Measurements from ENCODE around the gene PPP1R13L.

PPP1R13L gene

GRCh38 chr19:45354241-45354842 is 50.5 kb downstream of the PPP1R13L start:
- DNase-seq = no peak
- Histone ChIP-seq H3K9me3 (replicated peaks; ENCODE audit: insufficient read depth, low read length) (no peaks in the 10 kb centered on the region), H3K4me2 (ENCODE audit: low read depth, low read length) (no peak overlapping the region), H3K27me3 (replicated peaks; ENCODE audit: insufficient read depth, low read length) (no peaks in the 10 kb centered on the region), H3F3A (ENCODE audit: insufficient read depth, low read length) (no peaks in the 10 kb centered on the region), H3K4me1 (ENCODE audit: low read length) (no peaks in the 10 kb centered on the region), H3K4me3 (ENCODE audit: low read length) (no peak overlapping the region), H4K20me1 (ENCODE audit: insufficient read depth, low read length) (no peaks in the 10 kb centered on the region), H3K9me2 (replicated peaks; ENCODE audit: insufficient read depth, low read length) (no peaks in the 10 kb centered on the region), H3K36me3 (replicated peaks; ENCODE audit: insufficient read depth, low read length) (no peaks in the 10 kb centered on the region), H3K27ac (ENCODE audit: low read length) (no peak overlapping the region), H2AFZ (ENCODE audit: low read length) (no peak overlapping the region), H3K79me2 (ENCODE audit: low read length) (no peaks in the 10 kb centered on the region), H3K9ac (ENCODE audit: low read length) (no peak overlapping the region)
- TF ChIP-seq EZH2 (optimal IDR thresholded peaks at IDR 0.05; ENCODE audit: low read depth, low read length) (no peak), CTCF (IDR thresholded peaks at IDR 0.05; ENCODE audit: low read length) (no peak), EZH2phosphoT487 (IDR thresholded peaks at IDR 0.05; ENCODE audit: low read length) (no peak)

GRCh38 chr19:45352914-45353796 is 51.7 kb downstream of the PPP1R13L start:
- Histone ChIP-seq H3F3A (ENCODE audit: insufficient read depth, low read length) (no peaks in the 10 kb centered on the region), H4K20me1 (ENCODE audit: insufficient read depth, low read length) (no peaks in the 10 kb centered on the region), H3K9me3 (replicated peaks; ENCODE audit: insufficient read depth, low read length) (no peaks in the 10 kb centered on the region), H3K4me1 (ENCODE audit: low read length) (no peaks in the 10 kb centered on the region), H3K4me3 (ENCODE audit: low read length) (no peak overlapping the region), H3K36me3 (replicated peaks; ENCODE audit: insufficient read depth, low read length) (no peaks in the 10 kb centered on the region), H3K79me2 (ENCODE audit: low read length) (no peaks in the 10 kb centered on the region), H3K27me3 (replicated peaks; ENCODE audit: insufficient read depth, low read length) (no peaks in the 10 kb centered on the region), H3K27ac (ENCODE audit: low read length) (no peak overlapping the region), H3K9me2 (replicated peaks; ENCODE audit: insufficient read depth, low read length) (no peaks in the 10 kb centered on the region), H3K4me2 (ENCODE audit: low read depth, low read length) (no peak overlapping the region), H2AFZ (ENCODE audit: low read length) (no peak overlapping the region), H3K9ac (ENCODE audit: low read length) (no peak overlapping the region)
- DNase-seq = no peak
- TF ChIP-seq EZH2phosphoT487 (IDR thresholded peaks at IDR 0.05; ENCODE audit: low read length) = no peak
- no peak for TF ChIP-seq EZH2 (optimal IDR thresholded peaks at IDR 0.05; ENCODE audit: low read depth, low read length)
- no peak for TF ChIP-seq CTCF (IDR thresholded peaks at IDR 0.05; ENCODE audit: low read length)

GRCh38 chr19:45352471-45352870 is 52.4 kb downstream of the PPP1R13L start:
- H2AFZ ChIP-seq (ENCODE audit: low read length) = no peak overlapping the region
- H4K20me1 ChIP-seq (ENCODE audit: insufficient read depth, low read length) = no peaks in the 10 kb centered on the region
- H3K4me3 ChIP-seq (ENCODE audit: low read length) = no peak overlapping the region
- H3K4me2 ChIP-seq (ENCODE audit: low read depth, low read length) = no peak overlapping the region
- H3K9ac ChIP-seq (ENCODE audit: low read length) = no peak overlapping the region
- H3K9me2 ChIP-seq (replicated peaks; ENCODE audit: insufficient read depth, low read length) = no peaks in the 10 kb centered on the region
- no peaks in the 10 kb centered on the region for H3K36me3 ChIP-seq (replicated peaks; ENCODE audit: insufficient read depth, low read length)
- TF ChIP-seq EZH2phosphoT487 (IDR thresholded peaks at IDR 0.05; ENCODE audit: low read length) (no peak), EZH2 (optimal IDR thresholded peaks at IDR 0.05; ENCODE audit: low read depth, low read length) (no peak), CTCF (IDR thresholded peaks at IDR 0.05; ENCODE audit: low read length) (no peak)
- H3K9me3 ChIP-seq (replicated peaks; ENCODE audit: insufficient read depth, low read length) = no peaks in the 10 kb centered on the region
- no peaks in the 10 kb centered on the region for H3K4me1 ChIP-seq (ENCODE audit: low read length)
- no peak overlapping the region for H3K27ac ChIP-seq (ENCODE audit: low read length)
- H3K79me2 ChIP-seq (ENCODE audit: low read length) = no peaks in the 10 kb centered on the region
- H3F3A ChIP-seq (ENCODE audit: insufficient read depth, low read length) = no peaks in the 10 kb centered on the region
- DNase-seq = no peak
- H3K27me3 ChIP-seq (replicated peaks; ENCODE audit: insufficient read depth, low read length) = 0 out of 2 replicates have a peak, but pooled peaks cover 5% of the 10 kb centered on the region

All from MM.1S (cell line).